Body of pancreas (tissue), 4 donors: ENCODE results near the gene CSPG4.

Source experiments
- POLR2A ChIP-seq, 3 donors: fragments of 450-650 bp; IDR thresholded peaks; one replicate each; pipeline ENCODE4 v1.6.1; 2016; ENCODE audit warnings: antibody characterized with exemption in 3 of 3, mild to moderate bottlenecking in 2 of 3
- TF ChIP-seq, protein P1 (sequence below), 7 experiments: fragments of 450-650 bp in 4 of 7; fragments of 200-600 bp in 3 of 7; sonication (generic) in 3 of 7; IDR thresholded peaks; one replicate each; pipeline ENCODE4 v1.5.1; 2016 to 2019; ENCODE audit warnings: antibody characterized with exemption in 7 of 7

DNA sequence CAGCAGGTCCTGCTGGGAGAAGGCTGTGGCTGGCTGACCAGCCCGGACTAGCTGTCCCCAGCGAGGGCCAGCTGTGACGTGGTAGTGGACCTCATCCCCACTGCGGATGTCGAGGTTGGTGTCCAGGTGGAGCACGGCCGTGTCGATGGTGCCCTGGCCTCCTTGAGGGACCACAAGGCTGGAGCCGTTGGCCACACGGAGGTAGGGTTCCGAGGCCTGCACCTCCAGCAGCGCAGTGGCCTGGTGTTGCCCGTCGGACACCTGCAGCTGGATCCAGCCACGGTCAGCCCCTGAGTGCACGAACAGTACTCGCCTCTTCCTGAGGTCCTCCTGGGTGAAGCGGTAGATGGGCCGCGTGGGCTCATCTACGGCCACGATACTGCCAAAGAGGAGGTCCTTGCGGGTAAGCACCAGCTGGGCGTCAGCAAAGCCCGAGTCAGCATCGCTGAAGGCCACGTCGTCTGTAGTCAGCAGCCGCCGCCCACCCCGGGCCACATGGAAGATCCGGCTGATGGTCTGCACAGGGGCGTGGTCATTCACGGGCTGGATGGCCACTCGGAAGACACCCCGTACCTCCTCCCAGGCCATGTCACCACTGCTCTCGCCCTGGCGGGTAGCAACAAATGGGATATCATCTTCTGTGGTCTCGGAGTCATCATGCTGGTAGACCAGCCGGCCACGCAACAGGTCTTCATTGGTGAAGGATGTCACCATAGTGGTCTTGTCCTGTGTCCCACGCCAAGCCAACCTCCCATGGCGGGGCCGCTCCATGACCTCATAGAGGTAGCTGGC lies 25.0 kb downstream of the CSPG4 start:
- TF ChIP-seq, protein P1, sequence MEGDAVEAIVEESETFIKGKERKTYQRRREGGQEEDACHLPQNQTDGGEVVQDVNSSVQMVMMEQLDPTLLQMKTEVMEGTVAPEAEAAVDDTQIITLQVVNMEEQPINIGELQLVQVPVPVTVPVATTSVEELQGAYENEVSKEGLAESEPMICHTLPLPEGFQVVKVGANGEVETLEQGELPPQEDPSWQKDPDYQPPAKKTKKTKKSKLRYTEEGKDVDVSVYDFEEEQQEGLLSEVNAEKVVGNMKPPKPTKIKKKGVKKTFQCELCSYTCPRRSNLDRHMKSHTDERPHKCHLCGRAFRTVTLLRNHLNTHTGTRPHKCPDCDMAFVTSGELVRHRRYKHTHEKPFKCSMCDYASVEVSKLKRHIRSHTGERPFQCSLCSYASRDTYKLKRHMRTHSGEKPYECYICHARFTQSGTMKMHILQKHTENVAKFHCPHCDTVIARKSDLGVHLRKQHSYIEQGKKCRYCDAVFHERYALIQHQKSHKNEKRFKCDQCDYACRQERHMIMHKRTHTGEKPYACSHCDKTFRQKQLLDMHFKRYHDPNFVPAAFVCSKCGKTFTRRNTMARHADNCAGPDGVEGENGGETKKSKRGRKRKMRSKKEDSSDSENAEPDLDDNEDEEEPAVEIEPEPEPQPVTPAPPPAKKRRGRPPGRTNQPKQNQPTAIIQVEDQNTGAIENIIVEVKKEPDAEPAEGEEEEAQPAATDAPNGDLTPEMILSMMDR (IDR thresholded peaks at IDR 0.05) = no peak
- TF ChIP-seq POLR2A (IDR thresholded peaks at IDR 0.05) = no peak
